HepG2 (cell line): ENCODE results near the gene PERP. TPM values are rescaled to one million over a fixed set of nuclear protein-coding genes. Genes with fewer than 3 reads are reported as not detected.

Source experiments
- DNMT3B ChIP-seq: conservative IDR thresholded peaks from 2 replicates; pipeline ENCODE4 v1.6.1; 2016; ENCODE audit warnings: missing biosample characterization, control low read depth
- E2F2 ChIP-seq: sonication (generic); formaldehyde crosslinking; IDR thresholded peaks from 2 replicates; pipeline ENCODE4 v1.4.0; 2020; ENCODE audit warnings: missing genetic modification reagents, borderline replicate concordance
- HCFC1 ChIP-seq: fragments of 150-350 bp; IDR thresholded peaks from 2 replicates; pipeline ENCODE4 v1.6.1; 2014; ENCODE audit warnings: low read depth, low read length
- MIXL1 ChIP-seq: IDR thresholded peaks from 2 replicates; pipeline ENCODE4 v1.6.1; 2016
- MTA3 ChIP-seq: sonication (generic); formaldehyde crosslinking; IDR thresholded peaks from 2 replicates; pipeline ENCODE4 v1.4.0; 2020; ENCODE audit warnings: missing genetic modification reagents
- NAIF1 ChIP-seq: sonication (generic); formaldehyde crosslinking; IDR thresholded peaks from 2 replicates; pipeline ENCODE4 v1.5.0; 2020; ENCODE audit warnings: mild to moderate bottlenecking, missing genetic modification reagents, borderline replicate concordance
- NFATC3 ChIP-seq: sonication (generic); formaldehyde crosslinking; IDR thresholded peaks from 2 replicates; pipeline ENCODE4 v1.5.1; 2020; ENCODE audit warnings: mild to moderate bottlenecking, missing genetic modification reagents
- NR2F1 ChIP-seq, 2 experiments: fragments of 450-650 bp in 1 of 2; formaldehyde crosslinking in 1 of 2; IDR thresholded peaks; 2 replicates each; pipeline versions ENCODE4 v1.5.0 to v1.6.1; 2016 to 2020; ENCODE audit warnings: mild to moderate bottlenecking in 1 of 2, missing compliant biosample characterization in 1 of 2, missing genetic modification reagents in 1 of 2, moderate library complexity in 1 of 2
- PAXIP1 ChIP-seq: sonication (generic); formaldehyde crosslinking; conservative IDR thresholded peaks from 2 replicates; pipeline ENCODE4 v1.4.0; 2020; ENCODE audit warnings: mild to moderate bottlenecking, missing genetic modification reagents, moderate library complexity
- PCBP2 ChIP-seq: fragments of 200-400 bp; formaldehyde crosslinking; optimal IDR thresholded peaks from 2 replicates; pipeline ENCODE3; 2018; ENCODE audit warnings: low read length, low read depth; ENCODE audit not compliant: poor library complexity, severe bottlenecking
- PHF8 ChIP-seq: sonication (generic); formaldehyde crosslinking; IDR thresholded peaks from 2 replicates; pipeline ENCODE4 v1.5.0; 2020; ENCODE audit warnings: missing genetic modification reagents
- REXO4 ChIP-seq: sonication (generic); formaldehyde crosslinking; IDR thresholded peaks from 2 replicates; pipeline ENCODE4 v1.8.0; 2022; ENCODE audit warnings: missing genetic modification reagents, mild to moderate bottlenecking, borderline replicate concordance
- RFX3 ChIP-seq: IDR thresholded peaks from 2 replicates; pipeline ENCODE4 v1.6.1; 2016; ENCODE audit warnings: missing biosample characterization, missing genetic modification reagents
- SRY ChIP-seq: sonication (generic); formaldehyde crosslinking; IDR thresholded peaks from 2 replicates; pipeline ENCODE4 v1.8.0; 2022; ENCODE audit warnings: mild to moderate bottlenecking, missing genetic modification reagents
- TBX3 ChIP-seq: fragments of 450-650 bp; IDR thresholded peaks from 2 replicates; pipeline ENCODE4 v1.6.1; 2017; ENCODE audit warnings: antibody characterized with exemption, mild to moderate bottlenecking, inconsistent platforms, borderline replicate concordance
- ZBTB20 ChIP-seq: sonication (generic); formaldehyde crosslinking; IDR thresholded peaks from 2 replicates; pipeline ENCODE4 v1.8.1; 2023; ENCODE audit warnings: missing genetic modification reagents, low read depth, mild to moderate bottlenecking, borderline replicate concordance
- ZNF335 ChIP-seq: sonication (generic); formaldehyde crosslinking; IDR thresholded peaks from 2 replicates; pipeline ENCODE4 v1.4.0; 2020; ENCODE audit warnings: missing genetic modification reagents
- ZNF512 ChIP-seq: sonication (generic); formaldehyde crosslinking; IDR thresholded peaks from 2 replicates; pipeline ENCODE4 v1.4.0; 2020; ENCODE audit warnings: mild to moderate bottlenecking, missing genetic modification reagents
- polyA plus RNA-seq, 8 experiments: library from polyadenylated mRNA; depleted of rRNA in 3 of 8; stranded (reverse) in 7 of 8; unstranded in 1 of 8; fragments of >200 nt; fragmentation: Illumina TruSeq in 4 of 8; extraction: Trizol in 4 of 8; gene quantifications; 2 replicates each; pipeline versions ENCODE4 v1.2.1 to v1.2.3, GENCODE V29; 2011 to 2016; ENCODE audit warnings: low read depth in 4 of 8, missing spikeins in 1 of 8, mixed read lengths in 1 of 8; ENCODE audit not compliant: insufficient read depth in 1 of 8
- total RNA-seq, 5 experiments: library from RNA; depleted of rRNA; stranded (reverse); fragments of >200 nt; fragmentation: Illumina TruSeq; extraction: Trizol; gene quantifications; 2 replicates each; pipeline ENCODE4 v1.2.3, GENCODE V29; 2016; ENCODE audit warnings: low read depth in 1 of 5
- TF ChIP-seq, protein P1 (sequence below): sonication (generic); formaldehyde crosslinking; conservative IDR thresholded peaks from 2 replicates; pipeline ENCODE4 v1.4.0; 2020; ENCODE audit warnings: missing genetic modification reagents
- TF ChIP-seq, protein P2 (sequence below): sonication (generic); formaldehyde crosslinking; IDR thresholded peaks from 2 replicates; pipeline ENCODE4 v1.9.0; 2021; ENCODE audit warnings: missing genetic modification reagents, borderline replicate concordance

The PERP gene
- total and polyA plus RNA-seq, 2 of the 13 experiments (the other 11 are each of a cell fraction or from before 2014, with no cell fraction given): 26.0 to 53.0 TPM

GRCh38 chr6:138107078-138107751, at the start of gene PERP (continued):
- TF ChIP-seq ZNF335 (CRISPR knock-in tag) (no peak), ZNF512 (CRISPR knock-in tag) (no peak; the same call in 1 of the 2 replicates), PAXIP1 (CRISPR knock-in tag) (no peak), DNMT3B (no peak), E2F2 (CRISPR knock-in tag) (no peak; the same call in 1 of the 2 replicates), TBX3 (no peak), RFX3 (CRISPR knock-in tag) (no peak), HCFC1 (no peak), REXO4 (CRISPR knock-in tag) (peak; percentile 67; the same call in 1 of the 2 replicates), PHF8 (CRISPR knock-in tag) (peak; percentile 95), NAIF1 (peak; percentile 79; the same call in 1 of the 2 replicates), MTA3 (CRISPR knock-in tag) (no peak), PCBP2 (no peak), ZBTB20 (CRISPR knock-in tag) (no peak; the same call in 1 of the 2 replicates), NR2F1 (CRISPR knock-in tag; IDR thresholded peaks at IDR 0.05) (peak in 1 of 2 experiments; percentile 25; a peak in 1 of 4 replicates), SRY (CRISPR knock-in tag) (peak; percentile 74), NFATC3 (CRISPR knock-in tag) (no peak), MIXL1 (CRISPR knock-in tag) (no peak)
- TF ChIP-seq, protein P1, sequence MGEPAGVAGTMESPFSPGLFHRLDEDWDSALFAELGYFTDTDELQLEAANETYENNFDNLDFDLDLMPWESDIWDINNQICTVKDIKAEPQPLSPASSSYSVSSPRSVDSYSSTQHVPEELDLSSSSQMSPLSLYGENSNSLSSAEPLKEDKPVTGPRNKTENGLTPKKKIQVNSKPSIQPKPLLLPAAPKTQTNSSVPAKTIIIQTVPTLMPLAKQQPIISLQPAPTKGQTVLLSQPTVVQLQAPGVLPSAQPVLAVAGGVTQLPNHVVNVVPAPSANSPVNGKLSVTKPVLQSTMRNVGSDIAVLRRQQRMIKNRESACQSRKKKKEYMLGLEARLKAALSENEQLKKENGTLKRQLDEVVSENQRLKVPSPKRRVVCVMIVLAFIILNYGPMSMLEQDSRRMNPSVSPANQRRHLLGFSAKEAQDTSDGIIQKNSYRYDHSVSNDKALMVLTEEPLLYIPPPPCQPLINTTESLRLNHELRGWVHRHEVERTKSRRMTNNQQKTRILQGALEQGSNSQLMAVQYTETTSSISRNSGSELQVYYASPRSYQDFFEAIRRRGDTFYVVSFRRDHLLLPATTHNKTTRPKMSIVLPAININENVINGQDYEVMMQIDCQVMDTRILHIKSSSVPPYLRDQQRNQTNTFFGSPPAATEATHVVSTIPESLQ: no peak
- TF ChIP-seq, protein P2, sequence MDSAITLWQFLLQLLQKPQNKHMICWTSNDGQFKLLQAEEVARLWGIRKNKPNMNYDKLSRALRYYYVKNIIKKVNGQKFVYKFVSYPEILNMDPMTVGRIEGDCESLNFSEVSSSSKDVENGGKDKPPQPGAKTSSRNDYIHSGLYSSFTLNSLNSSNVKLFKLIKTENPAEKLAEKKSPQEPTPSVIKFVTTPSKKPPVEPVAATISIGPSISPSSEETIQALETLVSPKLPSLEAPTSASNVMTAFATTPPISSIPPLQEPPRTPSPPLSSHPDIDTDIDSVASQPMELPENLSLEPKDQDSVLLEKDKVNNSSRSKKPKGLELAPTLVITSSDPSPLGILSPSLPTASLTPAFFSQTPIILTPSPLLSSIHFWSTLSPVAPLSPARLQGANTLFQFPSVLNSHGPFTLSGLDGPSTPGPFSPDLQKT (CRISPR knock-in tag): no peak
